HG03521 (cell line): Measurements from ENCODE around the gene TEX47.

Experiments
- ATAC-seq: cut with Tn5 transposase; IDR thresholded peaks from one replicate; pipeline ENCODE4 v1.9.1; 2021; ENCODE audit warnings: mild to moderate bottlenecking, moderate library complexity; ENCODE audit not compliant: unreplicated experiment

The TEX47 gene

DNA sequence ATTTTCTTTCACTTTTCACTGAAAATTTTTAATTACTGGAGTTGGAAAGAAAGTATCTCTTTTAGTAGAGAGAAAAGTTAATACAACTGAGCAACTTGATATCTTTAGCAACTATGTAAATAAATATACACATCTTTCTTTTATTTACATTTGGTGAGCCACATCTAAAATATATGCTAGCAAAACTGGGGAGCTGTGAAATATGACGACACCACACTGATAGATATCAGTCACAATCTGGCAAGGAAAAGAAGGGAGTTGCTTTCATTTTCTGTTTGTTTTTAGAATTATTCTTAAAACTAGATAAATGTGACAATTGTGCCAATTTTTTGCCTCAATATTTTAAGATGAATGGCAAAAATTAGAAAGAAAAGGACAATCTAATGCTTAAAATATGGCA lies 38.7 kb downstream of the TEX47 start:
- ATAC-seq, result no peak

DNA sequence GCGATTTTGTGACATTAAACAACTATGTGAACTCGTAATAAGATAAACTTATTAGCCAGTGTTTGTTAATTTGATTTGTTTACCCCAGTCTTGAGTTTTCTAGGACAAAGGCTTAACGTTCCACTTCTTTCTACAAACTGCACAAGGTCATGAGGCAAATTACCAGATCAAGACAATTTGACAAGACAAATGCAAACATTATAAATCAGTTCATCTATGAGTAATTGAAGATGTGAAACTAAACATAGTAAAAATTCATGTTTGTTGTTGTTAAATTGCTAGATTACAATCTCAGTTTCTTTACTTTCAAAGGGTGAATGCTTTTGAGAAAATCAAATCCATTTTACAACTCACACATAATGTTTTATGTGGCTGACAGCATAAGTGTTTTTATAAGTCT lies 49.4 kb downstream of the TEX47 start:
- no peak for ATAC-seq
